Mesenteric fat pad (tissue), 1 donor: Measurements from ENCODE around the gene MXRA7. TPM values are rescaled to one million over a fixed set of nuclear protein-coding genes. Genes with fewer than 3 reads are reported as not detected.

Source experiments
- DNase-seq: peaks from one replicate; pipeline ENCODE4 v3.0.0-alpha.2; 2020; ENCODE audit warnings: low spot score
- total RNA-seq: library from RNA; stranded (reverse); fragmentation: NEBNext Ultra II Directional; extraction: Animal tissue kit (Norgen Biotek cat#: 25700); gene quantifications from one replicate; pipeline ENCODE4 v1.2.1, GENCODE V29; 2021
- donor health status: DM: yes; HTN: yes; CAD: no.

Gene MXRA7
- total RNA-seq, 1 donor from 2014 or later: 193 TPM

DNA sequence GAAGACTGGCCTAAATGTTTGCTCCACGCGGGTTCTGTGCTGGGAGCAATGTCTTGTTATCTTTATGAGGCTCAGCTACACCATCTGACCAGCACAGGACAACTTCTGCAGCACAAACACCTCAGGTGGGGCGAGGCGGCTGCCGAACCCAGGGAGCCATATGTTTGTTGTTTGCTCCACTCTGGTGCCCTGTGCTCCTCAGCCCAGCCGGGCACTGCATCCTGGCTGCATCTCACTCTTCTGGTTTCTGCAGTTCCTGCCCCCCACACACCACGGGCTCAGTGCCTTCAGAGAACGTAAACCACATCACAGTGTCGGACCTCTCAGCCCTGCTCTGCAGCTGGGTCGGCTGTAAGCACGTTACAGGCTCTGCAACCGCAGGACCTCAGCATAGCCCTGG is 32.4 kb downstream of the MXRA7 start:
- DNase-seq: no peak

DNA sequence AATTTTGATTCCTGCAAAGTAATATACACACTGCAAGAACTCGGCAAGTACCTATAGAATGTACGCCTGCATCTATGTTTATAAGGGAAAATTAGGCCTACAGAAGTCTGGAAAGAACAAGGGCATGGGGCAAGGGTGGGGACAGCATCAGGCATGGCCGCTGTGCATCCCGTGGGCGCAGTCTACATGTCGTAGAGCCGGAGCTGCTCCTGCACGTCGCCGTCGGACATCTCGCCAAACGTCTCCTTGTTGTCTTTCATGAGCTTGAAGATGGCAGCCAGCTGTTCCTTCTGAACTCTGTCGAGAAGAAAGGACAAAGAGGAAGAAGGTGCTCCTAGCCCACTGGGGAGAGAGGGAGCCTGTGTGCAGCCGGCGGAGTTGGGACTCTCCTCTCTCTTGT is 33.4 kb downstream of the MXRA7 start:
- DNase-seq: no peak

DNA sequence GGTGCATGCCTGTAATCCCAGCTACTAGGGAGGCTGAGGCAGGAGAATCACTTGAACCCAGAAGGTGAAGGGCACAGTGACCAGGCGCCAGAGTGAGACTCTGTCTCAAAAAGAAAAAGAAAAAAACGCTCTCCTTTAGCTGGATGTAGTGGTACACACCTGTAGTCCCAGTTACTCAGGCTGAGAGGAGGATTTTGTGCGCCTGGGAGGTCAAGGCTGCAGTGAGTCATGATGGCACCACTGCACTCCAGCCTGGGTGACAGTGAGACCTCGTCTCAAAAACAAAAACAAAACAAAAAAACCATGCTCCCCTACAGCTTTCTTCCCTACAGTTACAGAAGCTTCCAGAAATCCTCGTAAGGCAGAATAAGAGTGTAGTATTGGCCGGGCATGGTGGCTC is 34.1 kb downstream of the MXRA7 start:
- no peak for DNase-seq

DNA sequence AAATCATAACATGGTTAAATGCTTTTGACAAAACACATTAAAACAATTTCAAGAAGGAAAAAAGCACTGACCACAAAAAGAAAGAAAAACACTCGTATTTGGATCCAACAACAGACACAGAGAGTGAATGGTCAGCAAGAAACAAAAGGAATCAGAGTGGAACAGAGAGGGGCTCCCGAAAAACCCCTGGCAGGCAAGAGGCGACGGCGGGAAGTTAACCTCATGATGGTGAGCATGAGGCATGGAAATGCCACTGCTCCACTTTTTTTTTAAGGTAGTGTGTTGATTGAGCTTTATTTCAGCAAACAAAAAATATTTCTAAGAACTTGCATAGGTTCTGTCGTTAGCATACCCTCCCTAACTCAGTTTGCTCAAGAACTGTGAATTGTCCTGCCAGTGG is 35.1 kb downstream of the MXRA7 start:
- DNase-seq: no peak

DNA sequence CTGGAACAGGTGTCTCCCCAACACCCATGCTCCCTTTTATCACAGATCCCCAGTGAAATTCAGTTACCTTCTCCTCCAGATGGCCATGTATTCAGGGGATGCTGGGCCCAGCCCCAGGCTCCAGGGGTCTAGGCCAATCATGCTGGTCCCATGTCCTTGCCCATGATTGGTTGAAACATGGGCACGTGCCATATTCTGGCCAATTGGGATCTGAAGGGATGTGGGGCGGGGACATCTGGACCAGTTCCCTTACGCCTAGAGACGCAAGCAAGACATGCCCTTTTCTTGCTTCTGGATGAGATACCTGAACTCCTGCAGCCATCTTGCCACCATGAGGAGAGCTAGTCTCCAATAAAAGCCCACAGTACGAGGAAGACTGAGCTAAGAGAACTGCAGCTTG is 36.2 kb downstream of the MXRA7 start:
- no peak for DNase-seq

DNA sequence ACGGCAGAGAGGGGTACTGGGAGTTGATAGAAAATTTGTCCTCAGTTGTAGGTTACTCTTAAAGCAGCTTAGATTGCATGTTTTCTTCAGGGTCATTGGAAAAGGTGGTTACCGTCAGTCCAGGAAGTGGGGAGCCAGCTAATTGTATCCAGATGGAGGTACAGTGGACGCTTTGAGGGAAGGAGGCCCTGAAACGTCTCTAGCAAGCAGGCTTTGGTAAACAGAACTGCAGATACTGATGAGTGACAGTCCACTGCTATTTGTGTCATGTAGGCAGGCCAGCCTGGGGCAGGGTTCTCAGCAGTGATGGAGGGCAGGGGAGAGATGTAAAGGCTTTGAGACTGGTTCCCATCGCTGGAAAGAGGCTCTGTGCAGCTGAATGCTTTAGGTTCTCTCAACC is 37.0 kb downstream of the MXRA7 start:
- DNase-seq: no peak

DNA sequence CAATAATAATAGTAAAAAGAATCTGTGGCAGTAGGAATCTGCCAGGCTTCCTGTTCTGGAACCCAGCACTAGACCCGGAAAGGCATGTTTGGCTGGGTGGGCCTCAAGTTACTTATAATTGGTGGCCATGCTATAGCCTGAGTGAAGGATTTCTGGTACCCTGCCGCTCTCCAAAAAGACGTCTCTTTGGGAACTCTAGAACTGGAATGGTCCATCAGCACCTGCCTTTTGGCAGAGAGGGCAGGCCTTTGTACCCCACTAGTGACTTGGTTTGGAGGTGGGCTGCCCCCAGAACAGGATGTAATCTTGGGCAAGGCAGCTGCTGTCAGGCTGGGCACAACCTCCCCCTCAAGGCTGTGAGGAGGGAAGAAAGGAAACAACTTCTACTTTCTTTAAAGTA is 37.9 kb downstream of the MXRA7 start:
- DNase-seq: no peak

DNA sequence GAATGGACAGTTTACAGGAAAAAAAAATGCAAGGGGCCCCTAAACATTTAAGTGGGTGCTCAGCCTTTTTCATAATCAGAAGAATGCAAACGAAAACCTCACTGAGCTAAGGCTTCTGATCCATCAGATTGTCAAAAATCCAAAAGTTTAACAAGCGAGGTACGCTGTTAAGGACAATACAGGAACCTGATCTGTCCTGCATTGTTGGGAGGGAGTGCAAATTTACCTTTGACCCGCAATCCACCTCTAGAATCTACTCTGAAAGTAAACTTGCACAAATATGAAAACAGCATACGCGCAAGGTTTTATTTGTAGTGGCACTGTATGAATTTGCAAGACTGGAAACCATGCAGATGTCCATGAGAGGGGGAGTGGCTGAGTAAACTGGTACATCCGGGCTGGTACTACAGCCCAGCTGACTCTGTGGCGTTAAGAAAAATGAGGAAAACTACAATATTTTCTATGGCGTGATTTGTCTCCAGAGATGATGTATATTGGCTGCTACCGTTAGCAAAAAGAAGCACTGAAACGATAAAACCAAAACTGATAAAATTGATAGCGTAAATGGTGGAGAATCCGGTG is 38.4 kb downstream of the MXRA7 start:
- DNase-seq: no peak

DNA sequence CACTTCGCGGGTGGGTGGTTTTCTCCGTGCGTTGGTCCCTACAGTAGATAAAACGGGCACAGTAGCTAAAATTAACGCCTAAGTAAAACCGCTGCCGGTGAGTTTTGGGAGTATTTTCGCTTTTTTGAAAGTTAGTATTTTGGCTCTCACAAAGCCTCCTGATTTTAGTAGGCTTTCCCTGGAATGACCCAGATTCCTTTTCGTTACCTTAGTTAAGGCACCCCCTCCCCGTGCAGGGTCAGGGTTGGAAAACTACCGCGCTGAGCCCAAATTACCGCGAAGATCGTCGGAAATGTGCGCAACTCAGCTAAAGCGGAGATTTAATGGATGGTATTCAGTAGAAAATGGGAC is 38.9 kb downstream of the MXRA7 start:
- DNase-seq: no peak

DNA sequence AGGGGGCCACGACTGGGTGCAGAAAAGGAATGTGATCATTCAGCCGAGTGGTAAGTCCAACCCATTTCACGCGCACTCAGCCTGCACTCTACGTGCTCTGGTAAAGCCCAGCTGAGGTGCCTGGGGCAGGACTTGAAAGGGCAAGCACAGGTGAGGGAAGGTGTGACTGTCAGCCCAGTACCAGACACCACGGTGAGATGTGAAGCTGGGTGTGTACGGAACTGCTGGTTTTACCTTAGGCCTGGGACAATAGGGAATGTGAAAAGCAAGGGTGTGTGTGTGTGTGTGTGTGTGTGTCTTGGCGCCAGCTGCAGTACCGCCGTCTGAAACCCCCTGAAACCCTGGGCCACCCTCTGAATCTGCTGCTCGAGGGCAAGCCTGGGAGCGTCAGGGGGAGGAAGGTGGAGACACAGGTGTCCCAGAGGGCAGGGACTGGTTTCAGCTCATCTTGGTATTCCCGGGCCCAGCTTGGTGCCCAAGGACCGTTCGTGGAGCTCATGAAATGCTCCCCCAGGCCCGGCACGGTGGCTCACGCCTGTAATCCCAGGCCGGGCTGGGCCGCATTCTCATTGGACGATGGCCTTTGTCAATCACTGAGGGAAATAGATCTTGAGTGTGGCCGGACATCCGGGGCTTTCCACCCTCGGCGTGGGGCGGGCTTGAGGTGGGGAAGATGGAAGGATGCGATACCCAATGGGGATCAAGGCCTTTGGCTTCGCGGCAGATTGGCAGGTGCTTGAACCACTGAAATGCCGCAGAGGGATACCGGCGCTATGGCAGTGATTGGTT is 39.4 kb downstream of the MXRA7 start:
- peak; percentile 99 for DNase-seq

DNA sequence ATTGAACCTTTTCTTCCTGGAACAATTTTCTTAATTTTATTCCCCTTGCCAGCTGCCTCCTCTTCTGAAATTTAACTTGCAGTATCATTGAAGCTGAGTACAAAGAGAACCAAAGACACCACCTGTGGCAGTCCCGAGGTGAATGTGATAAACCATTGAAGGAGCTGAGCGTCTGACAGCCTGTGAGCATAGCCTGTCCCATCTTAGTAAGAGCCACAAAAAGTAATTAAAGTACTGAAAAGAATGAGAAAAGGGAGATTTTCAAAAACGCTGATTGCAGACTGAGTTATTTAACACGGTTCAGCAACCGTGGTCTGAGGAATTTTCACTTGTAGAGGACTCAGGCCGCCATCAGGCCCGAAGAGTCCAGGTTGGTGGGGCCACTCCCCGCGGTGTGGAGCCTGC is 40.0 kb downstream of the MXRA7 start:
- no peak for DNase-seq

DNA sequence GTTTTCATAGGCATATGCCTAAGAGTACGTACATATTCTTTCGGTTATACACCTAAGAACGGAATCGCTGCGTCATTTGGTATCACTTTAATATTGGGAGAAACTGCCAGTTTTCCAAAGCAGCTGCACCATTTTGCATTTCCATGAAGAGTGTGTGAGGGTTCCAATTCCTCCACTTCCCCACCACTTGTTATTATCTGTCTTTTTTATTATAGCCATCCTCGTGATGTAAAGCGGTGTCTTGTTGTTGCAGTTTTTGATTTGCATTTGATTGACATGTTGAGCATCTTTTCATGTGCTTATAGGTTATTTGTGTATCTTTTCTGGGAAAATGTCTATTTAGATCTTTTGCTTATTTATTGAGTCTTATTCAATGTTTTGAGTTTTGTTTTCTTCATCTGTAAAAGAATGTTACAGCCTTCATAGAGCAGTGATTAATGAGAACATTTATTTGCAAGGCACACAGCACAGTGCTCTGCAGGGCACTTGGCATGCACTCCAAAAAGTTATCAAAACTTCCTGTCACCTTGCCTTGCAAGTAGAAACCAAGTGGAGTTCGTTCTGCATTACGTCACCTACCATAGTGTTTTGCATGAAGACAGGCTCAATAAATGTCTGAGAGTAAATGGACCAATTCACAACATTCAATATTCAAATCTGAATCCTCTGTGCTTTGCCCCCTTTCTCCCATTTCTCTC is 40.6 kb downstream of the MXRA7 start:
- no peak for DNase-seq

DNA sequence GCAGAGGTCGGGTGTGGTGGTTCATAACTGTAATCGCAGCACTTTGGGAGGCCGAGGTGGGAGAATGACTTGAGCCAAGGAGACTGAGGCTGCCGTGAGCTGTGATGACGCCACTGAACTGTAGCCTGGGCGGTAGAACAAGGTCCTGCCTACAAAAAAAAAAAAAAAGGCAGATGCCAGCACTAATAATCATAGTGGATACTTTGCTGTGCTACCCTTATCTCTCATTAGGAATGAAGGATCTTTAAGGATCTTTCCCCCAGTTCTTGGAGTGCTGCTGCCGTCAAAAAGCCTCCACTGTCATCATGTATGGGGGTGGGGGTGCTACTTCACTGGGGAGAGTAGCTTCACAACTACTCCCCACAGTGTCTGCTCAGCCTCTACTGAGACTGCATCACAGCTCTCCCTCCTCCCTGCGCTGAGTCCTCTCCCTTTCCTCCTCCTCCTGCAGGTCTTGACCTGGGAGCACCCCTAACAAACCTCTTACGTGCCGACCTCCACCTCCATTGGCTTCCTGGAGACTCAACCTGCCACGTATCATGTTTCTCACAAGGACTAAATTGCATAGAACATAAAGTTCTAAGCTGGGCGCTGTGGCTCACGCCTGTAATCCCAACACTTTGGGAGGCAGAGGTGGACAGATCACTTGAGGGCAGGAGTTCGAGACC is 42.8 kb downstream of the MXRA7 start:
- DNase-seq: no peak

DNA sequence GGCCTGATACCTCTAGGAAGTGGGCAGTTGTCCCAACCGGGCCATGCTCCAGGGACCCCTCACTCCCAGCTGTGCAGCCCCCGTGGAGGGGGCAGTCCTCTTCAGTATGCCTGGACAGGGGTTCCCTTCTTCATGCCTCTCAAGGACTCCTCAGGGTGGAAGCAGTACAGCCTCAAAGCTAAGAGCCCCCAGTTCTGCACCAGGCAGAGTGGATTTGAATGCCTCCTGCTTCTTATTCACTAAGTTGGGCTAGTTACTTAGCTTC is 43.3 kb downstream of the MXRA7 start:
- no peak for DNase-seq

DNA sequence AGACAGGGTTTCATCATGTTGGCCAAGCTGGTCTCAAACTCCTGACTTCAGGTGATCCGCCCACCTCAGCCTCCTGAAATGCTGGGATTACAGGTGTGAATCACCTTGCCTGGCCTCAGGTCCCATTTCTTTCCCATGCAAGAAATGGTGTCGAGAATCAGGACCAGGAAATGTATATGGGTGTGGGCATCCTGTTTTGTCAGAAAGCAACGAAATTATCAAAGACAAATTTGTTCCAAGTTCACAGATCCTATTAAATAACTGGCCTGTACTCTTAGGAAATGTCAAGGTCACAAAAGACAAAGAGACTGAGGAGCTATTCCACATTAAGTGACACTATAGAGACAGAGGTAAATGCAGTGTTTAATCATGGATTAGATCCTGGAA is 50.1 kb downstream of the MXRA7 start:
- DNase-seq: no peak

DNA sequence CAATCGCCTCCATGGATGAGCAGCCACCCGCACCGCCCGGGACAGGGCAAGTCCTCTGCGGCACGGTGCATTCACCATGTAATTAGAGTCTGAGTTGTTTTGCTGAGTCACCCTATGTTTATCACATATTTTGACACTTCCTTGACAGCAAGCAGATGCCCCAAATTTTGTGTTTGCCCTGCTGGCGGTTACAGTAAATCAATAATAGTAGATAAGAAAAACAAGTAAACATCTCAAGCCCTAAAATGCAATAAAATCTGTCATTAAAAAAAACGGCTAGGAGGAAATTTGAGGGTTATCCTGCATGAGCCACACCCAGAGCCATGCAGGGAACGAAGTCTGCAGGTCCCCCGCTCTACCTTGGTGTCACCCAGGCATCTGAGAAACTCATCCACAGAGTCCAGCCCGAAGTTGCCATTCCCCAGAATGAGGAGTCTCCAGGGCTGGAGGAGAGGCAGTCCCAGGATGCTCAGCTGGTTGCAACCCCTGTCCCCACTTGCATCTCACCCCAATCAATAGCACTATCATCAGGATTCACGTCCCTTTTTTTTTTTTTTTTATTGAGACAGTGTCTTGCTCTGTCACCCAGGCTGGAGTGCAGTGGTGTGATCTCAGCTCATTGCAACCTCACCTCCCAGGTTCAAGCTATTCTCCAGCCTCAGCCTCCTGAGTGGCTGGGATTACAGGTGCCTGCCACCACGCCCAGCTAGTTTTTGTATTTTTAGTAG is 50.7 kb downstream of the MXRA7 start:
- DNase-seq: peak; percentile 77

DNA sequence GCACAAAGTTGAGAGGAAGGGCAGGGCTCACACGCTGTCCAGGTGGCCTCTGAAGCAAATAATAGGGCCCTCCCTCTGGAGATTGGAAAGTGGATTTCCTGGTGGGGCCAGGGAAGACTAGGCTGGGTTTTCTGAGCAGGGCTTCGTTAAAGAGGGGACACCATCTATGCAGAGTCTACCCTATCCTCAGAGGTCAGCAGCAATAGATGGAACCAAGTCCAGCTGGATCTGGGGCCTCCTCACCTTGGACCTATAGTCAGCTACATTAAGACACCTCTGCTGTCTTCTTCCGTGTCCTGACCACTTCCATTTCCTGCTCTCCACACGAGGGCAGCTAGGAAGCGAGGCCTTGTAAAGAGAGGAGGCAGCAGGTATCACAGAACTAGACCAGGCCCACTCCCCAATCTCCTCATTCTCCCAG is 52.5 kb downstream of the MXRA7 start:
- peak; percentile 47 for DNase-seq

DNA sequence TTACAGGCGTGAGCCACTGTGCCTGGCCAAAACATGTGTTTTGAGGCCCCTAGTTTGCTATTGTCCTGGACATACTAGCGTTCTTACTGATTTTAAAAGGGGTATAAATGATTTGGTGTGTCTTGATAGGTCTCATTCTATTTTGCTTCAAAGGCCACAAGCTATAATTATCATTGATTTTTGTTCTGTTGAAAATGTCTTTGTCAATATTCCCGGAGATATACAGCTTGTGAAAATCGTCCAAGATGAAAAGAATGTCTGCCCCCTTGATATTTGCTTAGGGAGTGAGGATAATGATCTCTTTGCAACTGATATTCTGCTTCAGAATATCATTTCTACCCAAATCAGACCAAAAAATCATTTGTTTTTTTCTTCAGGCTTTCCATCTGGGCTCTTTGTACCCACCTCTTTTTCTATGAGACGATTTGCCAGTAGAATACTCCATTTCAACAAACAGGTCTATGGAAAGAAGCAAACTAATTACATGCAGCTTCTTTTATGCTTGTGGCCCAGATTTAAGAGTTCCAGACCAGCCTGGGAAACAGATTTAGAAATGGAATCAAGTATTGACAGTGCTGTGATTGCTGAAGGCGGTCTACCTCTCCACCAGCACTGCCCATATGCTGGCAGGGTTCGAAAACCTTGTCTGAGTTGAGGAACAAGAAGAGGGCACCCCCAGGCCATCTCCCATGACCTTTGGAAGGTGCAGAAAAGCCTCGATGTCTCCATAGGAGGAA is 53.1 kb downstream of the MXRA7 start:
- DNase-seq: no peak

DNA sequence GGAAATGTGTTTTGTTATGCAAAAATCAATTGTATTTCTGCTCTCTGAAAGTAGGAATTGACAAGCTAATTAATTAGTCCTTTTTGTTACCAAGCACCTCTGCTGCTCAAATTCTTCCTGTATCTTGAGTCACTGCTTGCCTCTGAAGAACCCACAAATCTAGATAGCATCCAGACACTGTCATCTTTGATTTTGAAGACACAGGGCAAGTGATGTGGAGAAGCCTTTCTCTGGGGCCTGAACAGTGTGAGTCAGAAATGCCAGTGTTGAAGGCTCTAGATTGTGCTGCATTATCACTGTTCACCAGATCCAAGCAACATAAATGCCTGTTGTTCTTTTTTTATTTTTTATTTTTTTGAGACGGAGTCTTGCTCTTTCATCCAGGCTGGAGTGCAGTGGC is 56.4 kb downstream of the MXRA7 start:
- DNase-seq: no peak

DNA sequence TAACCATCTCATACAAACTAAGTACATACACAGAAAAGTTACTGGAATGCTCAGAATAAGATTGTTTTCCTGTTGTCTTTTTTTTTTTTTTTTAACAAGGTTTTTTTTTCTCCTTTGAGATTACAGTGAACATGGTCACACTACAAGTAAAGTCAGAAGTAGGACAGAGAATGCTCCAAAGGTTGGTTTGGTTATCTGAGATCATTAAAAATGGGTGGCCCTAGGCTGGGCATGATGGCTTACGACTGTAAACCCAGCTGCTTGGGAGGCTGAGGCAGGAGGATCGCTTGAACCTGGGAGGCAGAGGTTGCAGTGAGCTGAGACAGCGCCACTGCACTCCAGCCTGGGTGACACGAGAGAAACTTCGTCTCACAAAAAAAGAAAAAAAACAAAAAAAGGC is 60.3 kb downstream of the MXRA7 start:
- no peak for DNase-seq

DNA sequence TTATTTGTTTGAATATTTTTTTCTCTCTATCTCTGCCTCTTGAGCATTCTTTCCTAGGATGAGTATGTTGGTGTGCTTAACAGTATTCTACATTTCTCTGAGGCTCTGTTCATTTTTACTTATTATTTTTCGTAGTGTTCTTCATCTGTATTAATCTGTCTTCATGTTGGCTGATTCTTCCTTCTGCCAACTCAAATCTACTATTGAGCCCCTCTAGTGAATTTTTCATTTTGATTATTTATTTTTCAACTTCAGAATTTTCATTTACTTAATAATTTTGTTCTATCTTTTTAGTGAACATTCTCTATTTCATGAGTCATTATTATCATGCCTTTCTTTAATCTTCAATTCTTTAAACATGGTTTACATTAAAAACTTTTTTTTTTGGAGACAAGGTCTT is 64.1 kb downstream of the MXRA7 start:
- DNase-seq: no peak
